AG04450 (cell line): ENCODE data around the gene ARHGEF2. TPM values are rescaled to one million over a fixed set of nuclear protein-coding genes. Genes with fewer than 3 reads are reported as not detected.

Source experiments
- CTCF ChIA-PET: fragments of 300-600, 350-600 bp; formaldehyde crosslinking; extraction: SDS; loops from one replicate; lab custom pipeline; 2022; ENCODE audit warnings: antibody characterized with exemption, inconsistent platforms; lab: Charles Lee
- POLR2A ChIA-PET: fragments of 350-600 bp; formaldehyde crosslinking; extraction: SDS; loops from one replicate; lab custom pipeline; 2021; ENCODE audit warnings: antibody characterized with exemption, inconsistent platforms; lab: Yijun Ruan, JAX
- DNase-seq: peaks from one replicate; pipeline ENCODE4 v3.0.0-alpha.2; 2011; ENCODE audit warnings: low read depth, low spot score
- H3K27ac ChIP-seq: one replicate; pipeline ENCODE4 v1.5.1; 2012; ENCODE audit warnings: low read depth, low read length, control low read depth
- H3K27me3 ChIP-seq: one replicate; pipeline ENCODE4 v1.6.0; 2012; ENCODE audit warnings: low read length; ENCODE audit not compliant: control insufficient read depth, insufficient read depth
- H3K4me3 ChIP-seq: 2 replicates; pipeline ENCODE4 v1.5.1; 2011; ENCODE audit warnings: mild to moderate bottlenecking, low read depth, low read length, control low read depth
- H3K9me3 ChIP-seq: 2 replicates; pipeline ENCODE4 v1.5.1; 2012; ENCODE audit warnings: low read length; ENCODE audit not compliant: control insufficient read depth, insufficient read depth
- polyA plus RNA-seq: library from polyadenylated mRNA; depleted of rRNA; stranded (reverse); fragments of >200 nt; gene quantifications from 2 replicates; pipeline ENCODE4 v1.2.3, GENCODE V29; 2011
- TF ChIP-seq, protein P1 (sequence below): IDR thresholded peaks from 2 replicates; pipeline ENCODE4 v1.5.1; 2011; ENCODE audit warnings: low read depth, low read length, control low read depth, inconsistent platforms

ARHGEF2 gene
- polyA plus RNA-seq, 1 experiment = 128 TPM

DNA sequence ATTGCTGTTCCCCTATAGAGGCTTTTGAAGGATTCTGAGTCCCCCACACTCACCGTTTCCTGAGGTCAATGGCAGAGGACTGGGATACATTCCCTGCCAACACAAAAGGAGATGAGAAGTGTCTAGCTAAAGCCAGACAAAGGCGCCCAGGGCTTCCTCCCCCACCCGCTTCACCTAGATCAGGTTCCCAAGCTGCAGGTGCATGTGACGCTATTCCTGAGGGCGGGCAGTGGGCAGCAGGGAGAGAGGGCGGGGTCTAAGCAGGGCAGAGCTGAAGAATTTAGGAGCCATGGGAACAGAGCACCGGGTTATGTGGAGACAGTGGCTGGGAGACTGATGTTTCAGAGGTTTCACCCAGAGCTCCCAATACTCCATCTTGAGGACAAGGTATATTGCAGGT, 6.0 kb upstream of the ARHGEF2 start:
- Histone ChIP-seq H3K27me3 (no peaks in the 10 kb centered on the region), H3K27ac (peak overlapping the region; percentile 92), H3K9me3 (no peaks in the 10 kb centered on the region), H3K4me3 (no peak overlapping the region)
- no peak for DNase-seq
- TF ChIP-seq, protein P1, sequence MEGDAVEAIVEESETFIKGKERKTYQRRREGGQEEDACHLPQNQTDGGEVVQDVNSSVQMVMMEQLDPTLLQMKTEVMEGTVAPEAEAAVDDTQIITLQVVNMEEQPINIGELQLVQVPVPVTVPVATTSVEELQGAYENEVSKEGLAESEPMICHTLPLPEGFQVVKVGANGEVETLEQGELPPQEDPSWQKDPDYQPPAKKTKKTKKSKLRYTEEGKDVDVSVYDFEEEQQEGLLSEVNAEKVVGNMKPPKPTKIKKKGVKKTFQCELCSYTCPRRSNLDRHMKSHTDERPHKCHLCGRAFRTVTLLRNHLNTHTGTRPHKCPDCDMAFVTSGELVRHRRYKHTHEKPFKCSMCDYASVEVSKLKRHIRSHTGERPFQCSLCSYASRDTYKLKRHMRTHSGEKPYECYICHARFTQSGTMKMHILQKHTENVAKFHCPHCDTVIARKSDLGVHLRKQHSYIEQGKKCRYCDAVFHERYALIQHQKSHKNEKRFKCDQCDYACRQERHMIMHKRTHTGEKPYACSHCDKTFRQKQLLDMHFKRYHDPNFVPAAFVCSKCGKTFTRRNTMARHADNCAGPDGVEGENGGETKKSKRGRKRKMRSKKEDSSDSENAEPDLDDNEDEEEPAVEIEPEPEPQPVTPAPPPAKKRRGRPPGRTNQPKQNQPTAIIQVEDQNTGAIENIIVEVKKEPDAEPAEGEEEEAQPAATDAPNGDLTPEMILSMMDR = no peak
- ChIA-PET POLR2A (interaction anchor here (0.5 to 2.2 kb wide), 7 partner anchors 16 to 239 kb away, joined by 3 to 7 read pairs (median 3); partner anchors contain the start of gene KHDC4), CTCF (interaction anchor here (0.6 to 1.2 kb wide), 3 partner anchors 19 to 45 kb away, joined by 3 to 4 read pairs (median 3); no protein-coding TSS in a partner anchor)

DNA sequence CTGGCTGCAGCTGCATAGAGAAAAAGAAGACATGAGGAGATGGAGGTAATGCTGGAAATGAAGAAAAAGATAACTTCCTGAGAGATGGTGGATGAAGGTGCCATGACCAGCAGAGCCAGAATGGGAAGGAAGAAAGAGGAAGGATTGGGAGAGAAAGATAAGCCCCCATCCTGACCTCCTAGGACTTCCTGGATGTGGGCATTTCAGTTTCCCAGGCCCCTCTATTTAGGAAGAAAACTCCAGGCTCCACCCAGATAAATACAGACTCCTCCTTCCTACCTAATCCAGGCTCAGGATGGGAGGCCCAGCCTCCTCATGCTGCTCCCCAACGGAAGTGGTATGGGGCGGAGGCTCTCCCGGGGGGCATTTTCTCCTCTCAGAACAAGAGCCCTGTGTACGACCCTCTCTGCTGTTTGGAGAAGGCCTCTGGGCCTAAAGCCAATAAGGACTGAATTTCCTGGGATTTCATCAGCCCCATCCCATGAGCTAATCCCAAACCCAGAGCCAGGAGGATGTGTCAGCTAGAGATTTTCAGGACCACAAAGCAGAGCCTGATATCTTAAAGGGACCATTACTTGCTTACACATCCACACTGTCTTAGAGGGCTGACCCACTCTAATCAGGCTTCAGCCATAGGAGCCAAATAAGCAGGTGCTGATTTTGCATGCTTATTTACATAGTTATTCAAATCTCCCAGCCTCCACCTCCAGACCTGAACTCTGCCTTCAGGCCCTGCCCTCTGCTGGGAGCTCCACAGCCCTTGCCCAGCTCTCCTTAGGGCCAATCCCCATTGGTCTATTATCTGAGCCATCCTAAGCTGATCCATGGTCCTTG, 5.1 kb upstream of the ARHGEF2 start:
- Histone ChIP-seq H3K27me3 (no peaks in the 10 kb centered on the region), H3K4me3 (peak overlapping the region; percentile 85), H3K9me3 (no peaks in the 10 kb centered on the region; the same call in 1 of the 2 replicates), H3K27ac (peak overlapping the region; percentile 92)
- DNase-seq = peak; percentile 99
- TF ChIP-seq, protein P1 = no peak; the same call in 1 of the 2 replicates
- CTCF ChIA-PET = interaction anchor here (0.6 to 1.2 kb wide), 5 partner anchors 18 to 155 kb away, joined by 3 to 4 read pairs (median 3); no protein-coding TSS in a partner anchor
- POLR2A ChIA-PET = interaction anchor here (0.6 to 2.2 kb wide), 10 partner anchors 8 to 238 kb away, joined by 3 to 7 read pairs (median 3); partner anchors contain the start of gene KHDC4

DNA sequence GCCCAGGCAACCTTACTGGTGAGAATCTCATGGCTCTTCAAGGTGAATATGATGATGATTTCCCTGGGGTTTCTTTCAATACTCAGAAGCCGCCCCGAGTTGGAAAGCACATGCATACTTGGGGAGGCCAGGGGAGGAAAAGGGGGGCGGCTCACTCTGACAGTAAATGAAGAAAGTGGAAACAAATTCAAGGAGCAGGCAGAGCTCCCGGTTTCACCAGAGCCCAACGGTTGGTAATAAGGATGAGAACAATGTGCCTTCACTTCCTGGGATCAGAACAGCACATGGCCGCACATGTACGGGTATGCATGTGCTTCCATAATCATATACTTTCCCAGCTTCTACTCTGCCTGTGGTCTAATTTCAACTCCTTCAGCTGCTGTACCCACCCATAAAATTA, 3.8 kb upstream of the ARHGEF2 start:
- DNase-seq = no peak
- ChIA-PET POLR2A (interaction anchor here (0.6 to 2.2 kb wide), 2 partner anchors 19 to 126 kb away, joined by 7 read pairs; no protein-coding TSS in a partner anchor), CTCF (interaction anchor here (0.5 kb wide), 1 partner anchor 243 kb away, joined by 3 read pairs; no protein-coding TSS in a partner anchor)
- Histone ChIP-seq H3K27me3 (no peaks in the 10 kb centered on the region), H3K4me3 (peak overlapping the region; percentile 85), H3K9me3 (peaks cover 3% of the 10 kb centered on the region; the same call in 1 of the 2 replicates), H3K27ac (peak overlapping the region; percentile 92)
- TF ChIP-seq, protein P1 = no peak

- TF ChIP-seq, protein P1 = no peak
Observed at GRCh38 chr1:155981266-155982088, 3.1 kb upstream of the ARHGEF2 start.

More at GRCh38 chr1:155981266-155982088, 3.1 kb upstream of the ARHGEF2 start:
- CTCF ChIA-PET = interaction anchor here (0.5 to 1.3 kb wide), 2 partner anchors 8 to 243 kb away, joined by 3 to 7 read pairs; no protein-coding TSS in a partner anchor
- peaks cover 3% of the 10 kb centered on the region; the same call in 1 of the 2 replicates for H3K9me3 ChIP-seq
- H3K27ac ChIP-seq = peak overlapping the region; percentile 92
- H3K4me3 ChIP-seq = peak overlapping the region; percentile 85
- no peaks in the 10 kb centered on the region for H3K27me3 ChIP-seq
- POLR2A ChIA-PET = interaction anchor here (0.6 to 1.1 kb wide), 3 partner anchors 11 to 125 kb away, joined by 3 to 7 read pairs (median 3); no protein-coding TSS in a partner anchor
- DNase-seq = peak; percentile 68
